HFFc6 (cell line): ENCODE measurements around the gene DENND11. TPM values are rescaled to one million over a fixed set of nuclear protein-coding genes. Genes with fewer than 3 reads are reported as not detected.

Experiments
- DNase-seq: peaks from one replicate; pipeline ENCODE4 v3.0.0-alpha.2; 2018
- H3K27ac Mint-ChIP-seq: 2 replicates; pipeline ENCODE4 v1.8.0; 2020; ENCODE audit warnings: mild to moderate bottlenecking, mixed read lengths
- H3K27me3 Mint-ChIP-seq: 2 replicates; pipeline ENCODE4 v1.8.0; 2021; ENCODE audit warnings: mild to moderate bottlenecking, moderate library complexity, mixed read lengths; ENCODE audit not compliant: insufficient read depth
- H3K36me3 Mint-ChIP-seq: 2 replicates; pipeline ENCODE4 v1.8.0; 2021; ENCODE audit warnings: low read depth, mixed read lengths
- H3K4me1 Mint-ChIP-seq: 2 replicates; pipeline ENCODE4 v1.8.0; 2020; ENCODE audit warnings: low read depth, mixed read lengths
- H3K4me3 Mint-ChIP-seq: 2 replicates; pipeline ENCODE4 v1.8.0; 2020; ENCODE audit warnings: mild to moderate bottlenecking, moderate library complexity, mixed read lengths
- H3K9me3 Mint-ChIP-seq: 2 replicates; pipeline ENCODE4 v1.8.0; 2020; ENCODE audit warnings: mild to moderate bottlenecking, mixed read lengths
- total RNA-seq, 6 experiments: library from RNA; stranded (reverse); fragmentation: NEBNext Ultra II Directional; extraction: Animal tissue kit (Norgen Biotek cat#: 25700); gene quantifications; 2 replicates in 1 of 6; 3 replicates in 5 of 6; pipeline ENCODE4 v1.2.3, GENCODE V29; 2021
- TF ChIP-seq, protein P1 (sequence below): fragments of 200-600 bp; sonication (generic); IDR thresholded peaks from 2 replicates; pipeline ENCODE4 v1.5.0; 2021; ENCODE audit warnings: antibody characterized with exemption, mild to moderate bottlenecking

Gene DENND11
- total RNA-seq, 6 experiments from 2014 or later = 3.4 to 3.8 (median 3.6) TPM

GRCh38 chr7:141713890-141714289 lies 11.9 kb upstream of the DENND11 start:
- TF ChIP-seq, protein P1, sequence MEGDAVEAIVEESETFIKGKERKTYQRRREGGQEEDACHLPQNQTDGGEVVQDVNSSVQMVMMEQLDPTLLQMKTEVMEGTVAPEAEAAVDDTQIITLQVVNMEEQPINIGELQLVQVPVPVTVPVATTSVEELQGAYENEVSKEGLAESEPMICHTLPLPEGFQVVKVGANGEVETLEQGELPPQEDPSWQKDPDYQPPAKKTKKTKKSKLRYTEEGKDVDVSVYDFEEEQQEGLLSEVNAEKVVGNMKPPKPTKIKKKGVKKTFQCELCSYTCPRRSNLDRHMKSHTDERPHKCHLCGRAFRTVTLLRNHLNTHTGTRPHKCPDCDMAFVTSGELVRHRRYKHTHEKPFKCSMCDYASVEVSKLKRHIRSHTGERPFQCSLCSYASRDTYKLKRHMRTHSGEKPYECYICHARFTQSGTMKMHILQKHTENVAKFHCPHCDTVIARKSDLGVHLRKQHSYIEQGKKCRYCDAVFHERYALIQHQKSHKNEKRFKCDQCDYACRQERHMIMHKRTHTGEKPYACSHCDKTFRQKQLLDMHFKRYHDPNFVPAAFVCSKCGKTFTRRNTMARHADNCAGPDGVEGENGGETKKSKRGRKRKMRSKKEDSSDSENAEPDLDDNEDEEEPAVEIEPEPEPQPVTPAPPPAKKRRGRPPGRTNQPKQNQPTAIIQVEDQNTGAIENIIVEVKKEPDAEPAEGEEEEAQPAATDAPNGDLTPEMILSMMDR = no peak
- no peak overlapping the region for H3K4me3 Mint-ChIP-seq
- no peaks in the 10 kb centered on the region for H3K36me3 Mint-ChIP-seq
- no peaks in the 10 kb centered on the region for H3K9me3 Mint-ChIP-seq
- H3K27me3 Mint-ChIP-seq = peaks cover 9% of the 10 kb centered on the region
- no peaks in the 10 kb centered on the region for H3K4me1 Mint-ChIP-seq
- H3K27ac Mint-ChIP-seq = no peak overlapping the region
- no peak for DNase-seq

DNA sequence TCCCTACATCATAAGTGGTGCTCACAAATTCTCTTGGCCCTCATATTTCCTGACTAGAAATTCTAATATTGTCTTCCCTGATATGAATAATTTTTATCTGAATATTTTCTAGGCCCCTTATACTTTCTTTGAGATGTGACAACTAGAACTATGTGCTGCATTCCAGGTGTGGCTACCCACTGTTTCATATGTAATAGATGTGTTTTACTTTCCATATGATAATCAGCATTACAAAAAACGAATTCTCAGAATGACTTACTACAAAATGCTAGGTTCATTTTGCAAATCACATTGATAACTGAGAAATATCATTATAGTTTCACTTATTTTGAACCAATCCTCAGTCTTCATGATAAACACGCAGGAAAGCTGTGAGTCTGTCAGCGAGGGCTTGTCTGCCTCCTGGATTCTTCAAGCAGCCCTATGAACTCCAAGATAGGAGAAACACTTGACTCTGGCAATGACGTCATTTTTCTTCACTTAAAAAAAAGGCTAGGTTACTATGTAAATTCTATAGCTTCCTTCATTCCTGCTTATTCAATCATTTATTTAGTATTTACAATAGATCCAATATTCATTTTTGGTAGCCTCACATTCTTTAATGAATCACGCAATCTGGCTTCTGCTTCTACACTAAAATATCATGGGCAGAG lies 10.8 kb upstream of the DENND11 start:
- no peak overlapping the region for H3K27ac Mint-ChIP-seq
- H3K36me3 Mint-ChIP-seq = no peaks in the 10 kb centered on the region
- no peak overlapping the region for H3K4me3 Mint-ChIP-seq
- peaks cover 5% of the 10 kb centered on the region for H3K27me3 Mint-ChIP-seq
- no peaks in the 10 kb centered on the region for H3K4me1 Mint-ChIP-seq
- H3K9me3 Mint-ChIP-seq = no peaks in the 10 kb centered on the region
- no peak for DNase-seq
- TF ChIP-seq, protein P1 = no peak

GRCh38 chr7:141710301-141710700 lies 8.3 kb upstream of the DENND11 start:
- DNase-seq = no peak
- Mint-ChIP-seq H3K9me3 (no peaks in the 10 kb centered on the region), H3K4me1 (peaks cover 4% of the 10 kb centered on the region), H3K36me3 (no peaks in the 10 kb centered on the region), H3K27ac (no peak overlapping the region), H3K4me3 (no peak overlapping the region), H3K27me3 (peaks cover 5% of the 10 kb centered on the region)
- TF ChIP-seq, protein P1 = no peak

DNA sequence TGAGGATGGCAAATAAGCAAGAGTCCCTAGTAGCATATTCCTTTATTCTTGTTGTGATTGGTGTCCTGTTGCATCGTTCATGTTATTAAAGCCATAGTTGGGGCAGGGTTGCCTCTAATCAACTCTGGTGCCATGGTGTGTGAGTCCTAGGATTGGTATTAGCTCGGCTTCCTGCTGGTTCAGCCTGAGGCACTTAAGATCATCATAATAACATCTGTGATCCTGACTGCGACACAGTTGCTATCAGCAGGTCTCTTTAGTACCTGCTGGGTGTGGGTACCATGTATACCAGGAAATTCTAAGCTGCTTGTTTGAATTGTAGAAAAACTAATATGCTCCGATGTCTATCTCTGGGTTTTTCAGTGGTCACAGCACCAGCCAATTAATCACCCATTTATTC lies 7.8 kb upstream of the DENND11 start:
- no peak for DNase-seq
- no peaks in the 10 kb centered on the region for H3K36me3 Mint-ChIP-seq
- H3K4me1 Mint-ChIP-seq = peaks cover 9% of the 10 kb centered on the region
- no peak overlapping the region for H3K4me3 Mint-ChIP-seq
- TF ChIP-seq, protein P1 = no peak
- H3K27ac Mint-ChIP-seq = no peak overlapping the region
- peaks cover 7% of the 10 kb centered on the region for H3K27me3 Mint-ChIP-seq
- H3K9me3 Mint-ChIP-seq = no peaks in the 10 kb centered on the region

DNA sequence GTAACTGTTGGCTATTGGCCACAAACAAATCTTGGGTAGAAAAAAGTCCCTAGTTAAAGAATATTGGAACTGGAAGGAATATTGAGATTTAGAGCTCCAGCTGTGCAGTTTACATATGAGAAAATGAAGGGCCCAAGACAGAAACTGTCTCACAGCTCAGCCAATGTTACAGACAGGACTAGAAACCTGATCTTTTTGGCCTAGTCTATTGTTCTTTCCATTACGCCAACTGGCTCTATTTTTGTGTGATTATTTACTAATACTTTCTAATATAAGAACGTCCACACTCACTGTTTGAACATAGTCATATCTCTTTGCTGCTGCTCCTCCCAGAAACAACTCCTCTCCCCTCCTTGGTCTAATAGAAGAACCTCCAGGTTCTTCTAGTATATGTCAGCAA lies 7.4 kb upstream of the DENND11 start:
- Mint-ChIP-seq H3K9me3 (no peaks in the 10 kb centered on the region), H3K27ac (no peak overlapping the region), H3K4me3 (no peak overlapping the region), H3K4me1 (peaks cover 13% of the 10 kb centered on the region), H3K27me3 (peaks cover 12% of the 10 kb centered on the region), H3K36me3 (no peaks in the 10 kb centered on the region)
- TF ChIP-seq, protein P1 = no peak
- no peak for DNase-seq
